G401 (cell line): ENCODE results near the gene NEFH. TPM values are rescaled to one million over a fixed set of nuclear protein-coding genes. Genes with fewer than 3 reads are reported as not detected.

ENCODE experiments used
- DNase-seq: peaks from one replicate; pipeline ENCODE4 v3.0.0-alpha.2; 2015; ENCODE audit warnings: low spot score
- in situ Hi-C: cut with HindIII; loops from 2 replicates; pipeline ENCODE4 v1.10.0; 2016; ENCODE audit warnings: low sequenced_read_pairs, mixed read lengths
- total RNA-seq: library from RNA; depleted of rRNA; stranded (reverse); fragments of >200 nt; shearing (Covaris generic); gene quantifications from 2 replicates; pipeline ENCODE4 v1.2.3, GENCODE V29; 2014

Gene NEFH
- total RNA-seq, 1 experiment from 2014 or later = 11.6 TPM

DNA sequence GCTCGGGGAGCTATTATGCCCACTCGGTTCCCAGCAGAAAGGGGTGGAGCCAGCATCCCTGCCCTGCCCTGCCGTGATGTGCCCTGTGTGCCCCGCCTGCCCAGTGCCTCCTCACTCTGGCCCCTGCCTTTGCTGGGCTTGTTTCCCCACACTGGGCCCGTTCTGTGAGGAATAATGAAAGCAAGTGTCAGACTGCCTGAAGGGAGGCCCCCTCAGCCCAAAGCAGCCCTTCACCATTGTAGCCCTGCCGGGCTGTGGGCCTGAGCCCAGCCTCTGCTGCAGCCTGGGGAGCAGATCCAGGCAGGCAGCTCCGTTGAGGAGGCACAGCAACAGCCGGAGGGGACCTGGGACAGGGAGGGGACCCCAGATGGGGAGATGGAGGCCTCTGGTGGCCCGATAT is 20.2 kb upstream of the NEFH start:
- in situ Hi-C loops = no loop called here
- no peak for DNase-seq

DNA sequence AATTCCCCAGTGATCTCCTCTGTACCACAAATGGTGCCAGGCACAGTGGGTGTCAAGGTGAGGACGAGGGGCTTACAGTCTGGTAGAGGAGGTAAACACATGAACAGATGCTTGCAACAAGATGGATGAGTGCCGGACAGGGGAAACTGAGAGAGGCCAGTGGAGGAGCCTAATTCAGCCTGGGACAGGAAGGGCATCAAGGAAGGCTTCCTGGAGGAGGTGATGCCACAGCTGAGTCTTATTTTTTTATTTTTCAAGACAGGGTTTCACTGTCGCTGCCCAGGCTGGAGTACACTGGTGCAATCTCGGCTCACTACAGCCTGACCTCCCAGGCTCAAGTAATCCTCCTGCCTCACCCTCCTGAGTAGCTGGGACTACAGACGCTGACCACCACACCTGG is 18.8 kb upstream of the NEFH start:
- in situ Hi-C loops = no loop called here
- DNase-seq = no peak

DNA sequence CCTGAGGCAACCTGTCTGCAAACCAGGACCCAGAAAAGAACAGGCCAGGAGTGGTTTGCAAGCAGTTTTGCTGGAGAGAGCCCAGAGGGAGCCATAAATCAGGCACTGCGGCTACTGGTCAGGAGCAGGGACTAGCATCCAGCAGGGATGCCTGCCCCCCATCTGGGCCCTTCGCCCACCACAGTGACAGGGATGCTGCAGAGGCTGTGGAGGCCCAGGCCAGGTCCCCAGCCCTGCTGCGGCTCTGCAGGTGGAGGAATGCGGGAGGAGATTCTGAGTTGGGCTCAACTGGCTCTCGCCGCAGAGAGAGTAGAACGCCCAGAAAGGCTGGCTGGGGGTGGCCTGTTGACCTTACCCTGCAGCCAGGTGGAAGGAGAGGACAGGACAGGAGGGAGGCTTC is 16.4 kb upstream of the NEFH start:
- no peak for DNase-seq
- in situ Hi-C loops = no loop called here

DNA sequence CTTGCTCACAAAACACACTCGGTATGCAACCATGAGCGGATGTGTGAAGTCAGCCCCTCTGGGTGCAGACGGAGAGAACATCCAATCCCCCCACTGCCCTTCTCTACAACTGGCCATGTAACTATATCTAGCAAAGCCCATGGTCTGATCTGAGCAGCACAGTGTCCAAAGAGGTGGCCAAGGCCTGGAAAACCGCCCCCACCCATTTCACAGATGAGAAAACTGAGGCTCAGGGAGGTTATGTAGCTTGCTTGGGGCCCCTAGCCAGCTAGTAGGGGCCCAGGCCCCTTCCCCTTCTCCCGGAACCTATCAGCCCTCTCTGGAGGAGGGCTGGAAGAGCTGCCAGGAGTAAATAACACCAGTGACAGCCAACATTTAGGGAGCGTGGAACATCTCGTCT is 15.4 kb upstream of the NEFH start:
- in situ Hi-C loops = no loop called here
- no peak for DNase-seq

DNA sequence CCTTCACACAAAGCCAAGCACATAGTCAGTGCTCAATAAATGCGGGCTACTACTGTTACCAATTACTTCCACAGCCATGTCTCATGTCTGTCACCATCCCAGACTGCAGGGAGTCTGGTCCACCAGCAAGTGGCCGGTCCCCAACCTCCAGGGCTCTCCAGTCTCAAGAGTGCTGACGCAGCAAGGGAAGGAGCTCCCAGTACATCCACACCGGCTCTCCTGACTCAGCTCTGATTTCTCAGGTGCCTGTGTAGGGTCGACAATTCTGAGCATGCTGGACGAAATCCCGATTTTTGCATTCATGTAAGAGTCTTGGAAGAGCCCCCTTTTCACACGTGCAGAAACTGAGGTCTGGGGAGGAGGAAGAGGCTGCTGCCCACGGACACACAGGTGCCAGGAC is 10.3 kb upstream of the NEFH start:
- DNase-seq = no peak
- in situ Hi-C loops = no loop called here

DNA sequence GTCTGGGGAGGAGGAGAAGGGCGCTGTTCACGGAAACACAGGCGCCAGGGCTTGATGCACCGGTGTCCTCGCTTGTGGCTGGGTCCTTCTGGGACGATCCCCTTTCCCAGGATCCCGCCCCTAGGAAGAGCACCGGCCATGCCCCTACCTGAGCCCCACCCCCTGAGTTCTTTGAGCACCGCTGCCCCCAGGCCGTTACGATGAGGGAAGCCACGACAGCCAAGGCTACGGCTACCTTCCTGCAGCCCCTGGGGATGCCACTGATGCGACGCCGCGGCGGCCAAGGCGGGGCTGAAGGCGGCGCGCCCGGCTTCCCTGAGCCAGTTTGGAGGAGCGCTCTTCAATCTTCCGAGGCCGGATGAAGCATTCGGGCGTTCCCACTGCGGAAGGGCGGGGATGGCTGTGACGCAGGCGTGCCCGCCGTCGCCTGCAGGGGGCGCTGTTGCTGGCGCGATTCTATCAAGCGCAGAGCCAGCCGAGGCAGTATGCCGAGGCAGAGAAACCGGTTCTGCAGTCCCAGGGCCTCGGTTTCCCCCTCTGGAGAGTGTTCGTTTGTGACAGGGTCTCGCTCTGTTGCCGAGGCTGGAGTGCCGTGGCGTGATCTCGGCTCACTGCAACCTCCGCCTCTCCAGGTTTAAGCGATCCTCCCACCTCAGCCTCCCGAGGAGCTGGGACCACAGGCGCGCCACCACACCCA is 9.7 kb upstream of the NEFH start:
- in situ Hi-C loops = no loop called here
- DNase-seq = peak; percentile 35

DNA sequence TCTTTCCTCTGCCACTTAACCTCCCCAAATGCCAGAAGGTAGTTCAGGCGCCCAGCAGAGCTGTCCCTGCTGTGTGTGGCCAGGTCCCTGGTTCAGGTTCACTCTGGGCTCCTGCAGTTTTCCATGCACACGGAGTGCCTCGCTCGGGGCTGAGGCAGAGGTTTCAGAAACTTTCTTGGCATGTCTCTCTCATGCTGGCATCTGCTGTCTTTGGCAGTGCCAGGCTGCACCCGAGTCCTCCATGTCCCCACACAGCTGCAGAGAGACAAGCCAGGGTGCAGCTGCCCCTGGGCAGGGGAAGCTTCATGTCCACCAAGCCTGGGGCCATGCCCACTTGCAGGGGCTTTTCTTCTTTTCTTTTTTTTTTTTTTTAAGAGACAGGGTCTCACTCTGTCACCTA is 7.0 kb upstream of the NEFH start:
- no peak for DNase-seq
- in situ Hi-C loops = no loop called here

DNA sequence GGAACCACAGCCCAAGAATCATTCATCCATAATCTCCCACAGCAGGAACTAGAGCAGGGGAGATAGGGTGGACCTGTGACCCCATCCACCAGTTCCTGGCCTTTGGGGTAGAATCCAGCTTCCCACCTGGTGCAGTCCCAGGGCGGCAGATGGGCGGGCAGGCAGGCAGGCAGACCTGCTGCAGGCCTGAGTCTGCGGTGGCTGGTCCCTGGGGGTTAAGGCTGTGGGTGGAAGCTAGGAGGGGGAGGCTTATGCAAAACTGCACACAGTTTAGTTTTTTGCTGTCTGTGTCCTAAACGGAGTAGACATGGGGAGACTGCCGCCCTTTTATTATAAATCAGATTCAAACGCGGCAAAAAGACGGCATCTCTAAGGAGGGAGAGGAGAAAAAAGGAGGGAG is 4.5 kb upstream of the NEFH start:
- in situ Hi-C loops = no loop called here
- DNase-seq = no peak

DNA sequence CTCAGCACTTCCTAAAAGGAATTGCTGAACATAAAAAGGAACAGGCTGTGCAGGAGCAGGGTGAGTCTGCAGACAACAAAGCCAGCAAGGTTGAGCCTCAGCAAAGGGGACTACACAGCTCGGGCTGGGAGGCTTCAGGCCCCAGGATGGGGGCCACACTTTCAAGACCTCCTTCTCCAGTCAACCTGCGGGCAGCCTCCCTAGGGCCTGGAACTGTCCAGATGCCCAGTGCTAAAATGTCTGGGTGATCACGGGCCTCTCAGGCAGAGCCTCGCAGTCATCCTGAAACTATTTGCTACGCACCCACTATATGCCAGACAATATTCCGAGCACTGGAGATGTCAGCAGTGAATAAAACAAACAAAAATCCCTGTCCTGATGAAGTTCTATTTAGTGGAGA is 3.9 kb upstream of the NEFH start:
- in situ Hi-C loops = no loop called here
- DNase-seq = peak; percentile 23

DNA sequence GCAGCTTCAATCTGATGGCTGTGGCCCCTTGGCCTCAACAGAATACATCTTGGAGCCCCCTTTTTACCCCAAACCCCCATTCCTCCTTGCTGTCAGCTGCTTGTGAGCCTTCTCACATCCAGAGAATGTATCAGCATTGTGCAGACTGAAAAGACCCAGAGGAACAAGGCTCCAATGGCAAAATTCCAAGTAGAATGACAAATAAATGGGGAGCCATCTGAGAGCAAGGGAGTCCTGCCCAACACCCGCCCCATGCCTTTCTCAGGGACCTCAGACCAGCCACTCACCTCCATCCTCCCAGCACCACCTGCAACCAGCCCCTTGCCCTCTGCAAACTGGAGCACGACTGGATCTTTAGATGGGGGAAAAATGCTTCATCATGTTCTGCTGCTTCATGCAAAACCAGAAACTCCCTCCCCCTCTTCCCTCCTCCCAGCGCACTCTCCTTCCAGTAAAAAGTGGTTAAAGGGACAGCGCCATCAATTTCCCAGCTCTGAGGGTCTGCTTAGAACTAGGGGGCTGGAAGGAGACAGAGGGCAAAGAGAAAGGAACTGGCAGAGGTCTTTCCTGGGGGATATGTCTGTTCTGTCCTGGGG is 2.2 kb upstream of the NEFH start:
- DNase-seq = peak; percentile 77
- in situ Hi-C loops = no loop called here

DNA sequence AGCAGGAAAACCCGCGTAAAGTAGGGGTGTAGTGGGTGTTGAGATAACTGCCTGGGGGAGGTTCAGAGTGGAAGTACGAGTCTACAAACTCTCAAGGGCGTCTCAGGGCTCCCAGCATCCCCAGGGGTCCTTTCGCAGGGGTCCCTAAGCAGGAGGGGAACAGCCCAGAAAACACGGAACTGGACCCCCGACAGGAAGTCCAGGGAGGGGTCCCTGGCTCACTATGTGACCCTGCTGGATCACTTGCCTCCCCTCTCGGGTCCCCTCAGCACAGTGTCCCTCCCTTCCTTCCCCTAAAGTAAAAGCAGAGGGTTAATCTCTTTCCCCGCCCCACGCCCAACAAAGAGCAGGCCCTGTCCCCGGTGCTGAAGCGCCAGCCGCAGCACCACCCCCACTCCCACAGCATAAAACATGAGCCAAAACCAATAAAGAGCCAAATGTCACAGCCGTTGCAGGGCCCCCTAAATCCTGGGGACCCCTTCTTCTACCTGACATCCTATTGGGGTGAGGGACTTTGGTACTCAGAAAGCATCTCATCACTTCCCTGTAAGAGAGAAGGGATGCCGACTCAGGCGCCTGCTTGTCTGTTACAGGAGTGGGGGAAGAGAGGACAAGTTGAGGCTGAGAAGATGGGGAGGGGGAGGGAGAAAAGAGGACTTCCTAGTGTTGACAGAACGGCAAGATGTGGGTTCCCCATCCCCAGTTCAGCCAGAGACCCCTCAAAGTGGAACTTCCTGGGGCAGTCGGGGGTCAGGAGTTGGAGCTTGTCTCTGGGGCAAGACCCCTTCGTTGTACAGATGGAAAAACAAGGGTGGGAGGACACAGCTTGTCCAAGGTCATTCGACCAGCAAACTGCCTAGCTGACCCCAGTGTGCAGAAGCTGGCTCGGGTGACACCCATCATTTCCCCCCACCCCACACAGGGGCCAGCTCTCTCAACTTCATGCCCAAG is 1.4 kb upstream of the NEFH start:
- in situ Hi-C loops = no loop called here

DNA sequence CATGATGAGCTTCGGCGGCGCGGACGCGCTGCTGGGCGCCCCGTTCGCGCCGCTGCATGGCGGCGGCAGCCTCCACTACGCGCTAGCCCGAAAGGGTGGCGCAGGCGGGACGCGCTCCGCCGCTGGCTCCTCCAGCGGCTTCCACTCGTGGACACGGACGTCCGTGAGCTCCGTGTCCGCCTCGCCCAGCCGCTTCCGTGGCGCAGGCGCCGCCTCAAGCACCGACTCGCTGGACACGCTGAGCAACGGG is 169 bp downstream of the NEFH start:
- DNase-seq = no peak
- in situ Hi-C loops = no loop called here

More for the DNA sequence above, 1.4 kb upstream of the NEFH start:
- peak; percentile 35 for DNase-seq

DNA sequence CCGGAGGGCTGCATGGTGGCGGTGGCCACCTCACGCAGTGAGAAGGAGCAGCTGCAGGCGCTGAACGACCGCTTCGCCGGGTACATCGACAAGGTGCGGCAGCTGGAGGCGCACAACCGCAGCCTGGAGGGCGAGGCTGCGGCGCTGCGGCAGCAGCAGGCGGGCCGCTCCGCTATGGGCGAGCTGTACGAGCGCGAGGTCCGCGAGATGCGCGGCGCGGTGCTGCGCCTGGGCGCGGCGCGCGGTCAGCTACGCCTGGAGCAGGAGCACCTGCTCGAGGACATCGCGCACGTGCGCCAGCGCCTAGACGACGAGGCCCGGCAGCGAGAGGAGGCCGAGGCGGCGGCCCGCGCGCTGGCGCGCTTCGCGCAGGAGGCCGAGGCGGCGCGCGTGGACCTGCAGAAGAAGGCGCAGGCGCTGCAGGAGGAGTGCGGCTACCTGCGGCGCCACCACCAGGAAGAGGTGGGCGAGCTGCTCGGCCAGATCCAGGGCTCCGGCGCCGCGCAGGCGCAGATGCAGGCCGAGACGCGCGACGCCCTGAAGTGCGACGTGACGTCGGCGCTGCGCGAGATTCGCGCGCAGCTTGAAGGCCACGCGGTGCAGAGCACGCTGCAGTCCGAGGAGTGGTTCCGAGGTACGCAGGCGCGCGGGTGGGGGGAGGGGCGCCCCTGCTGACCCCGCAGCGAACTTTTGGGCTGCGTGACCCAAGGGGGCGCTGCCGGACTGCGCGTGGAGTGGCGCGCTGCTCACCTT is 670 bp downstream of the NEFH start:
- in situ Hi-C loops = no loop called here
- peak; percentile 55 for DNase-seq

DNA sequence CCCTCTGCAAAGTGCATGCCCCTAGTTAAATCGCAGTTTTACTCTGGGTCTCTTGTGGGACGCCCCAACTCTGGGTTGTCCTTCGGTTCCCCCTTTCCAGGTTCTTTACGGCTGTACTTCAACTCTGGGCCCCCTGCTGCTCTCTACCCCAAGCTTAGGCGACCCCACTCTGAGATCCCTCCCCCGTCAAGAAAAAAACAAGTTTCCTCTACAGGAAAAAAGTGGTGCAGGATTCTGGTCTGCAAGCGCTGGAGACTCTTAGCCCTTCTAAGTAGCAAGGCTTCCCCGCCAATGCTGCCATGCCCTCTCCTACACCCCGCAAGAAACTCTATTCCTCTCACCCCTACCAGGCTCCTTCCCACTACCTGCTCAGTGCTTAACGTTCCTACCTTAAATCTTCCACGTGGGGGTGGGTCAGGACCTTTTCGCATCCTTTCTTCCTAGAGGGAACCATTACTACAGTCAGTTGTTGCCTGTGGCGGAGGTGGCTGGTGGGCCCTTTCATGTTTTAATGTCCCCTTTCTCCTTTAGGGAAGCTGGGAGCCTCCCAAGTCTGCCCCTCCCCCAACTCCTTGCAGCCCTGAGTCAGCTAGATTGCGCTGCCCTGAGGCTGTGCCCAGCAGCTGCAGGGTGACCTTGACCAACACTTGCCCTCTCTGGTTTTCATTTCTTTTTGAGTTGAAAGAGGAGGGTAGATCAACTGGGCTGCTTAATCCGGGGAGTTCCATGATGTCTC is 1.4 kb downstream of the NEFH start:
- peak; percentile 13 for DNase-seq

DNA sequence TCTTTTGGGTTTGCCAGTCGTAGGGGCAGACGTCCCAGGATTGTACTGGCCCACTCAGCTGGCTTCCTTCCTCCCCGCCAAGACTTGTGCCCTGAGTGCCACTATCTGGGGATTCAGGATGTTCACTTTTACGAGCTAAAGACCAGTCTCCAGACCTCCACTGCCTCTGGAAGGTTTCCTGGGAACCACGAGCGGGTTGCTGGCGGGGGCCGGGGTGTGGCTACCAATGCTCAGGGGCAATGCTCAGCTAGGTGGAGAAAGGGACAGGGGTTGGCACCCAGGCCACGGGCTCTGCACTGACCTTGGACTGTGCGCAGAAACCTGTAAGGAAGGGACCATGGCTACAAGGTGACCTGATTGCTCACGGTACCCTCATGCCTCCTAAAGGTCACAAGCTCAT is 2.2 kb downstream of the NEFH start:
- no peak for DNase-seq
- in situ Hi-C loops = no loop called here

More for the DNA sequence above, 1.4 kb downstream of the NEFH start:
- in situ Hi-C loops = no loop called here

DNA sequence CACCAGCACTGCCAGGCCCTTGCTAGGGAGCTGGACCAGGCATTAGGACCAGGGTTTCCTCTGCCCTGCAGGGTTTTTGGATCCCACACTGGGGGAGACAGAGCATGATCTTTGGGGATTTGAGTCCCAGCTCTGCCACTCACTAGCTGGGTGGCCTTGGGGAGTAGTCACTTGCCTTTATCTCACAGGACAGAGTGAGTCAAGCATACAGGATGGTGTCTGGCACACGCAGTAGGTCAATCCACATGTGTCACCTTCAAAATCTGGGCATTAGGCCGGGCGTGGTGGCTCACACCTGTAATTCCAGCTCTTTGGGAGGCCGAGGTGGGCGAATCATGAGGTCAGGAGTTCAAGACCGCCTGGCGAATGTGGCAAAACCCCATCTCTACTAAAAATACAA is 2.7 kb downstream of the NEFH start:
- DNase-seq = no peak

DNA sequence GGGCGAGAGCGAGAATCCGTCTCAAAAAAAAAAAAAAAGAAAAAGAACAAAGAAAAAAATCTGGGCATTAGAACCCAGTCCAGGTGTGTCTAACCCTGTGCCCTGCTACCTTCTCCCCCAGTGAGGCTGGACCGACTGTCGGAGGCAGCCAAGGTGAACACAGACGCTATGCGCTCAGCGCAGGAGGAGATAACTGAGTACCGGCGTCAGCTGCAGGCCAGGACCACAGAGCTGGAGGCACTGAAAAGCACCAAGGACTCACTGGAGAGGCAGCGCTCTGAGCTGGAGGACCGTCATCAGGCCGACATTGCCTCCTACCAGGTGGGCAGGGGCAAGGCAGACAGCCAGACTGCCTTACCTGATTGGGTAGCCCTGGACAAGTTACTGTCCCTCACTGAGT is 3.2 kb downstream of the NEFH start:
- in situ Hi-C loops = no loop called here

More for the DNA sequence above, 2.7 kb downstream of the NEFH start:
- in situ Hi-C loops = no loop called here

DNA sequence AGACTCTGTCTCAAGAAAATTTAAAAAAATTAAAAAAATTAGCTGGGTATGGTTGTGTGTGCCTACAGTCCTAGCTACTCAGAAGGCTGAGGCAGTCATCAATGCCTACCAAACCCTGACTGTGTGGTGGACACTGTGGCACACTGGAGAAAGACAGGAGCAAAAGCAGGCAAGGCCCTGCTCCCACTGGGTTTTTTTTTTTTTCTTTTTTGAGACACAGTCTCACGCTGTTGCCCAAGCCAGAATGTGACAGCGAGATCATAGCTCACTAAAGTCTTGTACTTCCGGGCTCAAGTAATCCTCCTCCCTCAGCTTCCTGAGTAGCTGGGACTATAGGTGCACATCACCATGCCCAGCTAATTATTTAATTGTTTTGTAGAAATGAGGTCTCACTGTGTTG is 4.6 kb downstream of the NEFH start:
- in situ Hi-C loops = no loop called here
- no peak for DNase-seq

More for the DNA sequence above, 3.2 kb downstream of the NEFH start:
- DNase-seq = no peak

DNA sequence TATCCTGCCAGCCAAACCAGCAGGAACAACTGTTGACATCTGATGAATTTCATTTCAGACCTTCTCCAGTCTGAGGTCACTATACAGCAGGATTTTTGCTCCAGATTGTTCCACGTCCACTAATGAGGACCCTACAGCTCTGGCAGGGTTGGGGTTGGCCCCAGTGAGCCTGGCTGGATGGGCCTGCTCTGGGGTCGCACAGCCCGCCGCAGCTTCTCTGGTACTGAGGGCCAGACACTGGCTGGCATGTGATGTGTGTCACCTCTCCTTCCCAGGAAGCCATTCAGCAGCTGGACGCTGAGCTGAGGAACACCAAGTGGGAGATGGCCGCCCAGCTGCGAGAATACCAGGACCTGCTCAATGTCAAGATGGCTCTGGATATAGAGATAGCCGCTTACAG is 5.4 kb downstream of the NEFH start:
- in situ Hi-C loops = no loop called here

More for the DNA sequence above, 5.4 kb downstream of the NEFH start:
- no peak for DNase-seq
